ENCODE measurements around the gene NTSR2.

NTSR2 gene

DNA sequence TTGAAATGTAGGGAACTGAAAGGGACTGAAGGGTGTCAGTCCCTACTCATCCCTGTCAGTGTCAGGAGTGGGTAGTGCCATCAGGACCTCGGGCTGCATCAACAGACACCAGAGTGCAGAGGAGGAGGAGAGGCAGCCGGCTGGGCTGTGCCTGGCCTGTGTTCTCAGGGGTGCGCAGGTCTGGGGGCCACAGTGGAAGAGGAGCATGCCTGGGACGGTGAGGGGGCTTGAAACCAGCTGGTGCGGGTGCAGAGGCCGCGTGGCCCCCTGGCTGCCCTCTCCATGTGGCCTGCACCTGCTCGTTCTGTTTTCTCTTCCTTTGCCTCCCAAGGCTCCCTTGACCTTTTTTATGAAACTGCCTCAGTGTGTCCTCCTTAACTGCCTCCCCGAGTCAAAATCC lies 41.3 kb downstream of the NTSR2 start:
- DNase-seq (ENCODE audit: low read depth), result no peak

DNA sequence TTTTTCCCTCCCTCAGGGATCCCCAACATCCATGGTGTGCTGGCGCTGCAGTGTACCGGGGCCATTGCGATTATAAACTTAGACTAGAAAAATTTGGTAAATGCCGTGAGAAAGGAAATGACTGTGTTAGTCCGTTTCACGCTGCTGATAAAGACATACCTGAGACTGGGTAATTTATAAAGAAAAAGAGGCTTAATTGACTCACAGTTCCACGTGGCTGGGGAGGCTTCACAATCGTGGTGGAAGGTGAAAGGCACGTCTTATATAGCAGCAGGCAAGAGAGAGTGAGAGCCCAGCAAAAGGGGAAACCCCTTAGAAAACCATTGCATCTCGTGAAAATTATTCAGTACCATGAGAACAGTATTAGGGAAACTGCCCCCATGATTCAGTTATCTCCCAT lies 44.3 kb downstream of the NTSR2 start:
- DNase-seq (ENCODE audit: low read depth), result no peak

DNA sequence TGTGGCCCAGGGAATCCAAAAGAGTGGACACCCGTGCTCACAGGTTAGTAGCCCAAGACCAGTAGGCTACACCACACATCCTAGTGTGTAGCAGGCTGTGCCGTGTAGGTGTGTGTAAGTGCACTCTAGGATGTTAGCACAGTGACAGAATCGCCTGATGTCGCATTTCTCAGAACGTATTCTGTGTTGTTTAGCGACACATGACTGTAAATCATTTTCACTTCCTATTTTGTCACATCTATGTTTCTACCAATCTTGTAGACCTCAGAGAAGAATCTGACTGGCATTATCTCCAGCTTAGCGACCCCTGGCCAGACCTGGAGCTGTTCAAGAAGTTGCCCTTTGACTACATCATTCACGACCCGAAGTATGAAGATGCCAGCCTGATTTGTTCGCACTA lies 45.1 kb downstream of the NTSR2 start:
- no peak for DNase-seq (ENCODE audit: low read depth)

DNA sequence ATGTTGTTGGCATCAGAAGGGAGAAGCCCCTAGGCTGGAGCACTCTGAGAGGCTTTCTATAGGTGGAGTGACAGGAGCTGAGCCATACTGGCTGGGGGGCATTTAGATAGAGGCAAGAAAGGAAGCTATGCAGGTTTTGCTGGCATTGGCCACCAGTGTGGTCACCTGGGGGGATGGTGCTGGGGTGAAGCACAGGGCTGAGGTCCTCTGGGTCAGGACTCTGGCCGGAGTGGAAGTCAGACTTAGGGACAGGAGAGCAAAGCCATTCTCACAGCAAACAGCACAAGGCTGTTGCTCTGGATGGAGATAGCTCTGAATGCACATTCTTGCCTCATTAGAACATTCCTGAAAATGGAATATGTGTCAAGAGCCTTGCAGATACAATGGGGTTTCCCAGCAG lies 47.4 kb downstream of the NTSR2 start:
- no peak for DNase-seq (ENCODE audit: low read depth)

GRCh38 chr2:11621410-11621809 lies 48.6 kb downstream of the NTSR2 start:
- DNase-seq (ENCODE audit: low read depth), result no peak

GRCh38 chr2:11618708-11619062 lies 51.3 kb downstream of the NTSR2 start:
- no peak for DNase-seq (ENCODE audit: low read depth)

- DNase-seq (ENCODE audit: low read depth), result no peak
These were observed 51.8 kb downstream of the NTSR2 start for GRCh38 chr2:11617984-11618707.

- DNase-seq (ENCODE audit: low read depth), result no peak
These were observed 52.5 kb downstream of the NTSR2 start for GRCh38 chr2:11617527-11617926.

DNA sequence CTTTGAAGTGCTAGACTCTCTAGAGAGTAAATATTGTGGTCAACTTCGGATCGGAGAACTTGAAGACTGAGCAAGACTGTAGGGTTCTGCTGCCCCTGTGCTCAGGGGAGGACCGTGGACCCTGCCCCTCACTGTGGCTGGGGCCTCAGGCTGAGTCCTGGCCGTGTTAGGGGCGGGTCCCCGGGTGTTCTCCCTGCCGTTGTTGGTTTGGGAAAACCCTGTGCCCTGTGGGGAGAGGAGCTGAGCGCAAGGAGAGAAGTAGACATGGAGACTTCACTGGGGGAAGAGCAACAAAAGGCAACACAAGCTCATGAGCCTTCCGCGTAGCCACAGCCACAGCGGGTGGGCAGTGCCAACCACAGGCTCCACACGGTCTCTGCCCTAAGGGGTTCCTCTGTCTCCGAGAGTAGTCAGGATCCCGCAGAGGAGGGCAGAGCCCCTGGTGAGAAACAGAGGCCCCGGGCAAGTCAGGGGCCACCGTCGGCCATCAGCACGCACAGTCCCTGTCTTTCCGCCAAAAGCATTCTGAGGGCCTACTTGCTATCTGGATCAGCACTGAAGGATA lies 53.1 kb downstream of the NTSR2 start:
- DNase-seq (ENCODE audit: low read depth), result no peak

DNA sequence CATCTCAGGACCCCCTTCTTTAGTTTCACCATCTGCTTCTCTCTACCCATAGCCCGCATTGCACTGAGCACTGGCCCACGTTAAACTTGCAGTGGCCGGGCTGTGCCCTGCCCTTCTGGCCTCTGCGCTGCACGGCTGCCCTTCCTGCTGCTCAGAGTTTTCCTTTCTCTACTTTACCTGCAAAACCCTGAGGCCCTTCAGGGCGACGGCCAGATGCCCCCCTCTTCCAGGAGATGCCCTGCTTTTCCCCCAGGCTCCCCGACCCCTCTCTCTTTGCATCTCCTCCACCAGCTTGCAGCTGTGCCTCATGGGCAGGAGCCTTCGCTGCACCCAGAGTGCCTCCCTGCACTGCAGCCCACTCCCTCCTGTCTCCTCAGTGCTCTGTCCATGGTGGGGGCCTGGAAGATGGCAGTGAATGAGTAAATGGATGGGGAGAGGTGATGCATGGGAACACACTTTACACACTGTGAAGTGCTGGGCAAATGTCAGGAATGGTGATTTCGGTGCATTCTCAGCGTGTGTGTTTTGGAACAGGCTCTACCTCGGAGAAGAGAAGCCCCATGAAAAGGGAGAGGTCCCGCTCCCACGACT lies 53.8 kb downstream of the NTSR2 start:
- no peak for DNase-seq (ENCODE audit: low read depth)

- no peak for DNase-seq (ENCODE audit: low read depth)
These were observed 54.8 kb downstream of the NTSR2 start for GRCh38 chr2:11615209-11615608.

DNA sequence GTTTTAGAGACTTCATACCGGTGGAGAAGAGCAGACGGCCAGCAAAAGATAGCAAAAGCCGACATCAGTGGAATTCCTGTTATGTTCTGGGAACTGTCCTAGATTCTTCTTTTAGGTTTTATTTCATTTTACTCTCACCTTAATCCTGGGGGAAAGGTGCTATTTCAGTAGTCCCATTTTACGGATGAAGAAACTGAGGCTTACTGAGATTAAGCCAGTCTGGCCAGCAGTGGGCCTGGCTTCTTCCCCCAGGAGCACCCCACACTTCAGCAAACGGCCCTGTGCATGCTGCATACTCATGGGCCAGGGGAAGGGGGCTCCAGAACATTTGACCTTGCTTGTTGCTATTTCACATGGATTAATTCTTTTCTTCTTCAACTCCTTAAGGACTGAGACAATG lies 56.7 kb downstream of the NTSR2 start:
- no peak for DNase-seq (ENCODE audit: low read depth)

GRCh38 chr2:11612553-11613215 lies 57.3 kb downstream of the NTSR2 start:
- no peak for DNase-seq (ENCODE audit: low read depth)

DNA sequence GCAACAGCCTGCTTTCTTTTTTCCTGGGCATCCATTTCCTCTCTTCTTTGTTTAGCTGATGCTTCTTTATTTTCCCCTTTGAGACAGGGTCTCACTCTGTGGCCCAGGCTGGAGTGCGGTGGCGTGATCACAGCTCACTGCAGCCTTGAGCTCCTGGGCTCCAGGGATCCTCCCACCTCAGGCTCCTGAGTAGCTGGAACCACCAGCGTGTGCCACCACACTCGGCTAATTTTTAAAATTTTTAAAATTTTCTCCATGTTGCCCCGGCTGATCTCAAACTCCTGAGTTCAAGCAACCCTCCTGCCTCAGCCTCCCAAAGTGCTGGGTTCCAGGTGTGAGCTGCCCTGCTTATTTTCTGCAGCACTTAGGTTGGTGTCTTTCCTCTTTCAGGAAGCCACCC lies 58.7 kb downstream of the NTSR2 start:
- no peak for DNase-seq (ENCODE audit: low read depth)

DNA sequence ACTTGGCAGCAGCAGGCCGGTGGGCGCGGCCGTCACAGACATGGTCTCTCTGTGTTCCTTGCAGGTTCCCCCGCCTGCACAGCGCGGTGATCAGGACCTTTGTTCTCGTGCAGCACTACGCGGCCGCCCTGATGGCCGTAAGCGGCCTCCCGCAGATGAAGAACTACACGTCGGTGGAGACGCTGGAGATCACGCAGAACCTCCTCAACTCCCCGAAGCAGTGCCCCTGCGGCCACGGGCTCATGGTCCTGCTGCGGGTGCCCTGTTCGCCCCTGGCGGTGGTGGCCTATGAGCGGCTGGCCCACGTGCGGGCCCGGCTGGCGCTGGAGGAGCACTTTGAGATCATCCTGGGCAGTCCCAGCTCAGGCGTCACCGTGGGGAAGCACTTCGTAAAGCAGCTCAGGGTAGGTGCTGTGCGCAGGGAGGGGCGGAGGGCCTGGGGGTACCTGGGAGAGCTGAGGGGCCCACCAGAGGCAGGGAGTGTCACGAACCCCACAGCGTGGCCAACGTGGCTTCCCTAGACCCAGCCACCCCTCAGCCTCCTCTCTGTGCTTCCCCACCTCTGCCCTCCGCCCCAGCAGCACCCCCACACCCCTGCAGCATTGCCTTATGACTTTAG lies 59.3 kb downstream of the NTSR2 start:
- no peak for DNase-seq (ENCODE audit: low read depth)
